Activated T-cell treated with anti-CD3 and anti-CD28 coated beads for 24 hours (primary cell): Measurements from ENCODE around the gene SLC38A3.

Source experiments
- DNase-seq: peaks from one replicate; pipeline ENCODE4 v3.0.0-alpha.2; 2020; ENCODE audit warnings: low read depth

SLC38A3 gene

GRCh38 chr3:50269460-50269859 is 64.4 kb downstream of the SLC38A3 start:
- DNase-seq = no peak

GRCh38 chr3:50269977-50270413 is 64.9 kb downstream of the SLC38A3 start:
- no peak for DNase-seq

GRCh38 chr3:50270422-50271224 is 65.6 kb downstream of the SLC38A3 start:
- no peak for DNase-seq
